HG03354 (cell line): Measurements from ENCODE around the gene CDRT15.
"Not testable (repeated sequence)": the region's sequence is repeated elsewhere in the genome, so short reads cannot be mapped to it uniquely, and the experiment has no call there.

Experiments
- ATAC-seq: cut with Tn5 transposase; IDR thresholded peaks from one replicate; pipeline ENCODE4 v1.9.1; 2021; ENCODE audit warnings: mild to moderate bottlenecking; ENCODE audit not compliant: unreplicated experiment, poor library complexity, severe bottlenecking

CDRT15 gene

DNA sequence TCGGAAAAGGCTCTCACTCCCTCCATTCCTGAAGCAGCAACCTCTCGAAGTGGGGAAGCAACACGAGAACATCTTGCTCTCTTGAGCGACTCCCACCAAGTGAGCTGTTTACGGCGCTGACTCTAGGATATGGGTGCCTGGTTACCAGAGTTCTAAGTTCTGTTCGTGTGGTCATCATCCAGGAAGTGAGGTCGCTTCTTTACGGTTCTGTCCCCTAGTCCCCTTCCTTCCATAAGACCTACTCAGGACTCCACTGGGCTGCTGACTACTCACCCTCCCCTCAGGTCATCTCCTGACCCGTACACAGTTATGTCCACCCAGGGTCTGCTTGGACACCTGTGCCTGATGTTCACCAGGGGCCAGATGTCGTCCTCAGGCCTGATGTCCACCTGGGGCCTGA is at the start of gene CDRT15:
Gene CDRT15, minus strand, starts transcription at position 101 of the 400 bp plus-strand sequence. Its CDS starts 29 bp downstream, at position 72.
- ATAC-seq: not testable (repeated sequence)

DNA sequence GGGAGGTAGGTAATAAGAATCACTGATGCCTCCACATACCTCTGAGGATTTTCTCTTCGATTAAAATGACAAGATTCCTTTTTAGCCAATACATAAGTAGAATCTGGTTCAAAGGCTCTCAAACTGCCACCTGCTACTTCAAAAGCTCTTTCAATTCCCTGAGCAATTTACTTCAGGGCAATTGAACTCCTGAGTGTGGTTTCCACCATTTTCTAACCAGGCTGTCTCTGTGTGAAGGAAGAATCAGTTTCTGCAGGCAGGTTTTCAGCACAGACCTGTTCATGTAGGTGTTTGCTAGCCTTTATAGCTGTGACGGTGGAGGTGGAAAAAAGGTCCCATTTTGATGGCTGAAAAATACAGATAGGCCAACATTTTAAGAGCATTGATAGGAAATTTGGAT is 46.1 kb upstream of the CDRT15 start:
- no peak for ATAC-seq

DNA sequence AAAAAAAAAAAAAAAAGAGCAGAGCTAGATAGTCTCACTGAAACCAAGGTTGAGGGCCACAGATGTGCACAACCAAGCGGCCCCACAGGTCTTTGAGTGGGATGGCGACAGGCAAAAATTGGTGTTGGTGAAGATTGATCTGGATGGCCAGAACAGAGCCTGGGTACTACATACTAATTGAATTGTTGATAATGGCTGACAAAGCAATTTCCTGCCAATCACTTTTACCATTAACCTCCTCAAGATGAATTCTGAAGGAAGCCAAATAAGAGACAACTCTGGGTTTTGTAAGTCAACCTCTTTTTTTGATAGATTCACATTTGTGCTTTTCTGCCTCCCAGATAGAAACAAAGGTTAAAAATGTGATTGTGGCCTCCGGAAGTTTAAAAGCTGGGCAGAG is 44.9 kb upstream of the CDRT15 start:
- ATAC-seq: no peak

DNA sequence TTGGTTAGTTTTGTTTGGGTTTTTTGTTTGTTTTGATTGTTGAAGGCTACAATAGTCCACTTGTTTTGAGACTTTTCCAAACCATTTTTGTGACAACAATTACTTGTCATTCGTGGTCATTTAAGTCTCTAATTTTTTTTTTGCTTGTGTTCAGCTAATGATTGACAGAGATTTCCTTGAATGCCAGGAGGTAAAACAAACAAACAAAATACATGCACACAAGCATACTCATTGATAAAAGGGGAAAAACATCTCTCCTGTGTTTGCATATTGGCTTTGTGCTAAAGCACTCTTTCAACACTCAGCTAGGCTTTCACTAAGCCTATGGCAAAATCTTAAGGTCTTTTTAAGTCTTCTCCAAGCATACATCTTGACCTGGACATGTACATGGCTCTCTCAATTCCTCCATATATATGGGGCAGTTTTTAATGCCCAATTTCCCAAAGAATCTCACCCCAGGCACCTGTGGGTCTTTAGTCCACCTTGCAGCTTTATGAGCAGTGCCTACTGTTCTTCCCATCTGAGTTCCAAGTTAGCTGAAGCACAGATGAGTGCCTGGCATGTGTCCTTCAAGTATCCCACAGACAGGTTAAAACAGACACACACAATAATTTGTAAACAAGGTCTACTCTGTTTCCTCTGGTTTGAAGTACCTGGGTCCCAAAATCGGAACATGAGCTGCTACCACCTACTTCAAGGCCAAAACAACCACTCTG is 40.0 kb upstream of the CDRT15 start:
- no peak for ATAC-seq

DNA sequence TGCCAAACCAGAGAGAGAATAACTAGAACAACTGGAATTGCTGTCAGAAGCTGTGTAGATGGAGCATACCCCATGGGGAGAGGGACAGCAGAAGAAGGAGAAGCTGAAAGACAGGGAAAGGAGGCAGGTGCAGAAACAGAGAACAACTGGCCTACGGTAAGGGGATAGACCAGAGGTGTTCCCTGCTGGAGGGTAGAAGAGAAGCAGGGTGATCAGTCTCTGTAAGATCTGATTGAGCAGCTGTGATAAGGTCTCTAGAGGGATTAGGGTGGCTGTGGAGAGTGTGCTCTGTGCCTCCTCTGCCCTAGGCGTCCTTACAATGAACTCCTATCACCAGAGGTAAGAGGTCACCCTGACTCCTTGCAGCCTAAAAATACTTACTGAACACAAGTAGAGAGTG is 33.8 kb upstream of the CDRT15 start:
- ATAC-seq: no peak

DNA sequence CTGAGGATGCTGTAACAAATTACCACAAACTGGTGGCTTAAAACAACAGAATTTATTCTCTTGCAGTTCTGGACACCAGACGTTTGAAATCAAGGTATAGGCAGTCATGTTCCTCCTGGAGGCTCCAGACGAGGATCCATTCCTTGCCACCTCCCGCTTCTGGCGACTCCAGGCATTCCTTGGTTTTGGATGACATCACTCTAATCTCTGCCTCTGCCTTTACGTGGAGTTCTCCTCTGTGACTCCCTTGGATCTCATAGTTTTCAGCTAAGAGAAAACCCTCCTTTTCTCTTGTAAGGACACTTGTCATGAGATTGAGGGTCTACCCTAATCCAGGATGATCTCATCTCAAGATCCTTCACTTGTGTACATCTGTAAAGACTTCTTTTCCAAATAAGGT is 32.8 kb upstream of the CDRT15 start:
- no peak for ATAC-seq

DNA sequence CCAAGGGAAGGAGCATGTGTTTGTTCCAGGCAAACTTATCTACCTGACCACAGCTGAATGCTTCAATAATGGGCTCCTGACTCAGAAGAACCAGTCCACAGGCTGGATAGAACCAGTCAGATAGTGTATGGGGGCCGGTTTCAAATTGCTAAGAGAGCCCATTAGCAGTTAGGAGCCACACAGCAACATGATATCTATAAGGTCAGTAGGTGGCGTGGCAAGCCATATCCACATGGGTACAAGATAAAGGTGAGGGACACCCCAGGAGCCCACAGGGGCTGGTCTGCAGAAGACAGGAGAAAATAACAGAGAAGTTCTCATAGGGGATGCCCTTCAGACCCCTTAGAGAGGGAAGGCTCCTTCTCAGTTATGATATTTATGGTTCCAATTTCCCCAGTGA is 31.6 kb upstream of the CDRT15 start:
- no peak for ATAC-seq

DNA sequence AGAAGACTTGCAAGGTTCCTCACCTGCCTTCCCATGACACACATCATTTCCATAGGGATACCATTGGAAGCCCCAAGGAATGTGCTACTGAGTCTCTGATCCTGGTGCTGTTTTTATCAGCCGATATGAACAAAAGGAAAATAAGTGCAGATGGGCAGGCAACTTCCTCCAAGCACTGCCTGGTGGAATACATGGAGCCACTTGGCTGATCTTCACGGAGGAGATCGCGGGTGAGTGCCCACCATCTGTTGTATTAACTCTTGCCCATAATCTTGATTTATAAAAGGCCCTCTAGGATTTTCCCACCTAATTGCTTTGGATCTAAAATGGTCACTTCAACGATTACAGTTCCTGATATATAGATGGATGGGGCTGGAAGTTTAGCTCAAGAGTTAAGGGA is 24.7 kb upstream of the CDRT15 start:
- ATAC-seq: no peak

DNA sequence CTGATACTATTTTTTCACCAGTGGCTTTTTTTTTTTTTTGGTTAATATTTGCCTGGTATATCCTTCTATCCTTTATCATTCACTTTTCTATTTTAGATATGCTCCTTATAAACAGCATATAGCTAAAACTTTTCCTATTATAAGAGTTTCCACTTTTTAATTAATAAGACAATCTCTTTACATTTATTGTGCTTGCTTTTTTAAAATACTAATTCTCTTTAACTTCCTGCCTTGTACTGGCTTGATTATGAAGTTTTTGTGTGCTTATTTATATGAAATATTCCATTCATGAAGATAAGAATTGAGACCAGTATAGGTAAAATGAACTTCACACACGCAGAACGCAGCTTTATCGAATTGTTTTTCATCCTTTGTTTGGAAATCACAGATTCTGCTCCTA is 9.0 kb upstream of the CDRT15 start:
- no peak for ATAC-seq

DNA sequence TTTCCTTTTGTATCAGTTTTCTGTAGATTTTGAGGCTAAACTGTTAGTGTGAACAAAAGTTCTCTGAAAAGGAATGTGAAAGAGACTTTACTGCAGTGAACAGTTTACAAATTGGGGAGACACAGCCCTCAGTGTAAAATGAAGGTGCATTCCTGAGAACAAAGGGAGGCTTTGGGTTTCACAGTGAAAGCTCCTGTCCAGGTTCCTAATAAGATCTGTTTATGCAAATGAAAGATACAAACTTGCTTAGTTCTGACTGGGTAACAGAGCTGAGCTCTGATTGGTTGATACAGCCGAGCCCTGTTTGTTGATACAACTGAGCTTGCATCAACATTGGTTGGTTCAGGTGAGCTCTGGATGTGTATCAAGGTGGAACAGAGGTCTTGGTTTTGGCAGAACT is 8.3 kb upstream of the CDRT15 start:
- ATAC-seq: no peak

DNA sequence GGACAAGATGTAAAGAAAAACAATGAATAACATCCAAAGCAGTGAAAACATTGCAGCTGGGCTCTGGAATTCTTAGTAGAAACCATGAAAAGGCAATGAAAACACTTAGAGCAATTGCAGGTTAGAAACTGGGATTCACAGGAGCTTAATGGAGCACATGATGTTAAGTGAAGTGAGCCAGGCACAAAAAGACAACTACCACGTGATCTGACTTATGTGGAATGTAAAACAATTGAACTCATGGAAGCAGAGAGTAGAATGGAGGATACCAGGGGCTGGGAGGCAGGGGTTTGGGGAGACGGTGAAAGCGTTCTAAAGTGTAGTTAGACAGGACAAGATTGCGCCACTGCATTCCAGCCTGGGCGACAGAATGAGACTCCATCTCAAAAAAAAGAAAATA is 2.6 kb upstream of the CDRT15 start:
- ATAC-seq: not testable (repeated sequence)

DNA sequence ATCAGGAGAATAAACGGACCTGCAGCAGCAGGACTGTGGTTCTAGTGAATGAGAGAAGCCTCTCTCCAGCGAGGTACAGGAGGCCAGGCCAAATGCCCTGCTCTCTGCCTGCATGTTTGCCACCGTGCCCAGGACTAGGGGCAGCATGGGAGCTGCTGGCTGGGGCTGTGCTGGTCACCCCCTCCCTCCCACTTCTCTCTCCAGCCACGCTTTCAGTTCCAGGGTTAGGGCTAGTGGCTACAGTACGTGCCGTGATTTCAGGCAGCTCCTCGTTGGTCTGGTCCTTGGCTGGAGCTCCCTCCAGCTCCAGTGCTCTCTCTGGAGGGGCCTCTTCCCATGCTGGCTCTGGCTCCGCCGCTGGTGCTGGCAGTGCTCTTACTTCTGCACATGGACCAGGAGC is 630 bp downstream of the CDRT15 start:
- not testable (repeated sequence) for ATAC-seq

DNA sequence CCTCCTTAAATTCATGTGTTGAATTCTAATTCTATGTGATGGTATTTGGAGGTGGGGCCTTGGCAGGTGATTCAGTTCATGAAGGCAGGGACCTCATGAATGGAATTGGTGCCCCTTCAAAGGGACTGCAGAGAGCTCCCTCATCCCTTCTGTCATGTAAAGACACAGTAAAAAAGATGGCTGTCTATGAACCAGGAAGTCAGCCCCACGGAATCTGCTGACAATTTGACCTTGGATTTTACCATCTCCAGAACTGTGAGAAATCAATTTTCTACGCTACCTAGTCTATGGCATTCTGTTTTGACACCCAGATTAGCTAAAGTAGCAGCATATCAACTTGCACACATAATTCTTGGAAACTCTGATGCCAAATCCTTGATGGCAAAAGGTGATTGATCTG is 1.6 kb downstream of the CDRT15 start:
- not testable (repeated sequence) for ATAC-seq

DNA sequence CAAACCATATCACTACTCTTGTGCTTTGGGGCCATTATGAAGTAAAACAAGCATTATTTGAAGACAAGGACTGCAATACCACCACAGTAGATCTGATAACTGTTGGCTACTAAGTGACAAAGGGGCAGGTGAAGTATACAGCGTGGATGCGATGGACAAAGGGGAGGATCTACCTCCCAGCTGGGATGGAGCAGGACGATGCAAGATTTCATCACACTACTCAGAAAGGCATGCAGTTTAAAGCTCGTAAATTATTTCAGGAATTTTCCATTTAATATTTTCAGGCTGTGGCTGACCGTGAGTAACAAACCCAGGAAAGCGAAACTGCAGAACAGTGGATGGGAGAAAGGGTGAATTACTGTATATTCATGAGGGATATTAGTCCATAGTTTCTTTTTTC is 5.5 kb downstream of the CDRT15 start:
- ATAC-seq: not testable (repeated sequence)

DNA sequence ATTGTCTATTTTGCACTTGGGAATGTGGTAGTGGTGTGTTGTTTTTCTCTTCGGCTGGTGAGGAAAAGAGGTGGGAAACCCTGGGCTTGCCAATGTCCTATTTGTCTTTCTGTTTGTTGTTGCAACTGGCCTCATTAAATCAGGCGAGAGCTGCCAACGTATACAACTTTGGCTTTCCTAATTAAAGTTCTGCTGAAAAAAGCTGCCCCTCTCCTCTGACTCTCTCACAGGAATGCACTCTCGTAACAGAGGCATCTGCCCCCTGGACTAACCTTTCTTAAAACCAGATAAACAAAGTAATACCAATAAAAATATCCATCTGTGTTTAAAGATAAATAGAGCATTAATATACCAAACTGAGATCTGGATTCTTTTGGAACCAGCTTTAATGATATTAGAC is 7.8 kb downstream of the CDRT15 start:
- no peak for ATAC-seq

DNA sequence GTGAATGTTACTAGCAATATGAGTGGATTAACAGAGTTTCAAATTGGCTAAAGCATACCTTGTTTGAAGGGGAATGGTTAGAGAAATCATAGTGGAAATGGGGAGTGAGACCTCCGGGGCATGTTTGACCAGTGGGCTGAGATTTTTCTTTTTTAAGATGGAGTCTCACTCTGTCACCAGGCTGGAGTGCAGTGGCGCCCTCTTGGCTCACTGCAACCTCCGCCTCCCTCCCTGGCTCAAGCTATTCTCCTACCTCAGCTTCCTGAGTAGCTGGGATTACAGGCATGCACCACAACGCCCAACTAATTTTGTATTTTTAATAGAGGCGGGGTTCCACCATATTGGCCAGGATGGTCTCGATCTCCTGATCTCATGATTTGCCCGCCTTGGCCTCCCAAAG is 9.6 kb downstream of the CDRT15 start:
- ATAC-seq: no peak

DNA sequence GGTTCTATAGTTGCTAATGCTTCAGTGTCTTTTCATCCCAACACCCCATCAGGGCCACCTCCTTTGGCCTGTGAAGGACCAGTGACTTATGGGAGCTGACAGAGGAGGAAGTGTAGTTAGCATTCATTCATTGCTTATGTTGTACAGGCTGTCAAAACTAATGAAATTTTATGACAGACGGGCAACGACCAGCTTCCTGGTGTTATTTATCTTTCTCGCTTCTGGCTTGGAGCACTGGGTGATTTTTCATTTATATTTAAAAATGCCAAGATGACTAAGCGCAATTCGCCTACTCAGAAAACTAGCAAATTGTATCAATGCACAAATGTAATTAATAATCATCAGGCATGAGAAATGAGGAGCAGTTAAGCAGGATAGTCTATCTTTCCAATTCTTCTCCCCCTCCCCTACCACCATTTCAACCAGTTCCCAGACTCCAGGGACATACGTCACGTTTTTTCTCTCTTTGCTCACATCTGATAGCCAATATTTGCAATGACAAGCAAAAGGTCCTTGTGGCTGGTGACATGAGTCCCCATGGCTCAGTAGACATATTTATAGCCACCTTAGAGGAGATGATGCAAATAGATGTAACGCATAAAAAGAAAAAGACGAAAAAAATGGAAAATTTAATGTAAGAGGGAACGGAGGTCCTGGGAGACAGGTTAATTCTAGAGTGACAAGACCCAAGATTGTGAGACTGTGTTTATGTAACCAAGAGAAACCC is 11.2 kb downstream of the CDRT15 start:
- no peak for ATAC-seq

DNA sequence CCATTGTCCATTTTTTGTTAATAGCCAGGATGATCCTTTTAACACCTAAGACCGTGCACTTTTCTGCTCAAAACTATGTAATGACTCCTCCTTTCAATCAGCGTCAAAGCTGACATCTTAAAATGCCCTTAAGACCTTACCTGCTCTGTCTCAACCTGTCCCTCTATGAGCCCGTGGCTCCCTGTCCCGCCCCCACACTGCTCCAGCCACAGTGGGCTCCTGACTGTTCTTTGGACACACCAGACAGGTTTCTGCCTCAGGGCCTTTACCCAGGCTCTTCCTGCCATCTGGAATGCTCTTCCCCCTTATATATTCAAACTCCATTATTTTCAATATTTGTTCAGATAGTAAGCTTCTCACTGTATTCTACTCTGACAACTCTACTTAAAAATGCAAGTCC is 14.1 kb downstream of the CDRT15 start:
- ATAC-seq: no peak

DNA sequence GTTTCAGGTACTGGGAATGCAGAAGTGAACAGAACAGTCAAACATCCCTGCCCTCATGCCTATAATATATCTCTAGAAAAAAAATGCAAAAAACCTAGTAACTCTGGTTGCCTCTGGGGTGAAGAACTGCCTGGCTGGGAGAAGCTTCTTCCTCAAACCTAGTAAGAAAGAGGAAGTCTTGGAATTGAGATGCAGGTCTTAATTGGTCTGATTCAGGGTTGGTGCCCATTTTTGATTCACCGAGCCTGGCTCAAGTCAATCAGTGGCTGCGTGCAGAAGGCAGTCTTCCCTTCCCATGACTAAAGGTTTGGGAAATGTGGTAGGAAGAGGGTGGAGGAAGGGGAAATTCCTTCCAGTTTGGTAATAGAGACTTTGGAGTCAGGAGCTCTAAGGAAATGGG is 22.4 kb downstream of the CDRT15 start:
- ATAC-seq: no peak

DNA sequence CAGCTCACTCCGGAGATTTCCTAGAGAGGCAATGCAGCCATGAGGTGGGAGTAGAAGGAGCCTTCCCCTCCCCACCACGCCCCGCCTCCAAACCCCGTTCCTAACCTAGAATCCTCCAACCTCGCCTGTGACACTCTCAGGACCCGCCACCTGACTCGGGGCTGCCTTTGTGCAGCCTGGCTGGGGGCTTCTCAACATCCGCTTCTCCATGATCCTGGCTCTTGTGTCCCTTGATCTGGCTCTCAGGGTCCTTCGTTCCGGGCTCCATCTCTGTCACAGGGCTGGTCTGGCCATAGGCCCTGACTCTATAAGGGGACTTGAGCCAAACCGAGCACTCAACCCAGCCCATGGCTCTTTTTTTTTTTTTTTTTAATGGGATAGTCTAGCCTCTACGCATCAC is 24.3 kb downstream of the CDRT15 start:
- ATAC-seq: no peak

DNA sequence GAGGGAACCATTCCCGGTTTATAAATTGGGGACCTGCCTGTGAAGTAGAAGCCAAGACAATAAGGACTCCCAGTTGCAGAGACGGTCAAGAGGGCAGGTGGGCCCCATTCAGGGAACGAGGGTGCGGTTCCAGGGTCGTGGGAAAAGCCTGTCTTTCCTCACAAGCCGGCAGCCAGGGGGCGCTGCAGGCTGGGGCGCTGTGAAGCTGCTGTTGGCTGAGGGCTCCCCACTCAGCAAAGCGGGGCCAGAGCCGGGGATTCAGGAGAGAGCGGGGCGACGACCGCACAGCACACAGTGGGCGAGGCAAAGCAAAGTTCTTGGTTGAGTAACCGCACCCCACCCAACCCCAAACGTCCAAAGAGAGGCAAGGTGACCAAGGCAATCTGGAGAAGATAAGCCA is 24.9 kb downstream of the CDRT15 start:
- no peak for ATAC-seq
